ENCODE results near the gene SUSD3.
A peak's percentile ranks its signal among the peaks of the same experiment; 100 is the strongest.

The SUSD3 gene

DNA sequence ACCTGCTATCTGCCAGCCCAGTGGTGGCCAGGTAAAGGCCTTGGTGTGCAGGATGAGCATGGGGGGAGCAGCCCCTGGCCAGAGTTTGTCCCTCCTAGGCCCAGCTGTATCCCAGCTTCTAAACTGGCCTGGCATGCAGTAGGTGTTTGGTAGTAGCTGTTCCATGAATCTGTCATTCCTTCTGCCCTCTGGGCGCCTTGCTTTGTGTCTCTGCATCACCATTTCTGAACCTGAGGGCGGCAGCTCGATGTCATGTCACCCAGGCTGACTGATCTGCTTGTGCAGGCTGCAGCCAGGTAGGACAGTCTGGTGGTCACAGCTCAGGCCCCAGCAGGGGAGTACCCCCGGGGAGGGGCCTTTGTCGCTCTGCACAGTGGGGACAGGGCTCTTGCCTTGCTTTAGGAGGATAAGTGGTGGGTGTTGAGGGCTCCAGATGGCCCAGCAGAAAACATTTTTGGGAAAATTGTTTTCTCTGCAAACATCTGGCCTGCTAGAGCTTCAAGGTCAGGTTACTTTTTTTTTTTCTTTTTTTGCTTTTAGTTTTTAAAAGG lies 4.6 kb upstream of the SUSD3 start:
- peak; percentile 48 for DNase-seq

DNA sequence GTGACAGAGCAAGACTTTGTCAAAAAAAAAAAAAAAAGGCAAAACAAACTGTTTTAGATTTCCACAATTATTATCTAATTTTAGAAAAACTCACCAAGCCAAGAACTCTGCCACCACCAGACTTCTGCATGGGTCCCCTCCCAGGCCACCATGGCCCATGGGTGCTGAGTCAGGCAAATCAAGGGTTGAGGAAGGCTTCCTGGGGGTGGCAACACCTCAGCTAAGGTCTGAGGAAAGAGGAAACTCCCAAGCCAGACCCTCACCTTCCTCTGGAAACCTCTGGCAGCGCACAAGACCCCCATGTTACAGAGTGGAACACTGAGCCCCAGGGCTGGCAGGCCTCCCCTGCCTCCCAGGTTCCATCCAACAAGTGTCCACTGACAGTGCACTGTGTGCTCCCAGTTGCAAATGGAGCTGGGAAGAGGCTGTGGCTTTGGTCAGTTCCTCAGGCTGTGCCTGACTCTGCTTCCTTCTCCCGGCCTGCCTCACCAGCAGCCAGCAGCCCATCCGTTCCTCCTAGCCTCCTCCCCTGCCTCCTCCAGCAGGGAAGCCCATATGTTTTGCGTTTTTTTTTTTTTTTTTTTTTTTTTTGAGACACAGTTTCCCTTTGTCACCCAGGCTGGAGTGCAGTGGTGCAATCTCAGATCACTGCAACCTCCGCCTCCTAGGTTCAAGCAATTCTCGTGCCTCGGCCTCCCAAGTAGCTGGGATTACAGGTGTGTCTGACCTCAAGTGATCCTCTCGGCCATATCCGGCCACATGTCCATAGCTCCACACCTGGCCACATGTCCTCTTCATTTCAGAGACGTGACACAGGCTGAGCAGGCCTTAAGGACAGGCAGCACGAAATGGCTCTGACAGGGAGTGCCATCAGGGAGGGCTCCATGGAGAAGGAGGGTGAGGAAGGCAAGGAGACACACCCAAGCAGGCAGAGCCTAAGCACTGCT lies 3.5 kb upstream of the SUSD3 start:
- DNase-seq: no peak

DNA sequence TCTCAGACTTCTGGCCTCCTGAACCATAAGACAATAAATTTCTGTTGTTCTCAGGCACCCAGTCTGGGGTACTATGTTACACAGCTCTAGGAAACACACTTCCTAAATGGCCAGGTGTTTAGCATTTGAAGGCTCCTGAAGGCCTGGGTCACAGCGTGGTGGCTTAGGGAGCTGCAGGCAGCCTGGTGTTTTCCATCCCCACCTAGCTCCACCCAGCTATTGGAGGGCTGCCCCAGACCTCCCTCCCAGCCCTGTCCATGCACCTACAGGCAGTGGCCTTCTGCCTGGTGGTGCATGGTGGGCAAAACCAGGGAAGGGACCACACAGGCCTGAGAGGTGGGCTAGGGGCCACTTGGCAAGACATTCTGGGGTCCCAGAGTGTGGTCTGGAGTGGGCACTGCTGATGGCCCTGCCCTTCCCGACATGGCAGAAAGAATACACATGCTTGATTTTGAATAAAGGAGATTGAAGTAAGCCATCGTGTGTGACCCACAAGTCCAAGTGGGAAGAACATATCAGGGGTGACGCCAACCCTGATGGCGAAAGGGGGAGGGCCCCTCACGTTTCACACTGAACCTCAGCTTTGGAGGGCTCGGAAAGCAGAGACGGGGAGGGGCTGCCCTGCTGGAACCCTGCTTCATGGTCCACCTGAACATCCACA lies 1.3 kb upstream of the SUSD3 start:
- peak; percentile 22 for DNase-seq

DNA sequence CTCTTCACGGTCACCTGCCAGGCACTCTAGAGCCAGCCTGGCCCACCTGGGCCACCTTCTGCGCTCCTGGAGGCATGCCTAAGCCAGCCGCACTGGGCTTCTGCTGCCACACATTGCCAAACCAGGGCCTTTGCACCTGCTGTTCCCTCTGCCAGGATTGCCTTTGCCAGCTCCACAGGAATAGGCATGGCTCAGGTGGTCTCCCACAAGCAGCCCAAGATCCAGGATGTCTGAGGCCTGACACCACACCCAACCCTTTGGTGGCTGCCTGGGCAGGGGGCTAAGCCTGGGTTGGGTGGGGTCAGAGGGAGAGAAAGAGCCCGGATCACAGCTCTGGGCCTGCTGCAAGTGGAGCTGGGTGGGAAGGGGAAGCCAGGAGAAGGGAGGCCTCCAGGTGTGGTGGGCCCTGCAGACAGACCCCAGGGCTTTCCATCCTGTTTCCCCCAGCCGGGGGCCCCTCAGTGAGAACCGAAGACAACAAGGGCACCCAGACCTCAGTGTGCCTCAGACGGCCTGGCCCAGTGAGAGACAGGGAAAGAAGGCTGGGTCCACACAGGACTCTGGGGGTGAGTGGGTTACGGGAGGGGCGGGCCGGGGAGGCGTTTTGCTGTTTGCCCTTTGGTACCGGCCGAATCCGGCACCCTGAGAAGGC lies 672 bp upstream of the SUSD3 start:
- no peak for DNase-seq

DNA sequence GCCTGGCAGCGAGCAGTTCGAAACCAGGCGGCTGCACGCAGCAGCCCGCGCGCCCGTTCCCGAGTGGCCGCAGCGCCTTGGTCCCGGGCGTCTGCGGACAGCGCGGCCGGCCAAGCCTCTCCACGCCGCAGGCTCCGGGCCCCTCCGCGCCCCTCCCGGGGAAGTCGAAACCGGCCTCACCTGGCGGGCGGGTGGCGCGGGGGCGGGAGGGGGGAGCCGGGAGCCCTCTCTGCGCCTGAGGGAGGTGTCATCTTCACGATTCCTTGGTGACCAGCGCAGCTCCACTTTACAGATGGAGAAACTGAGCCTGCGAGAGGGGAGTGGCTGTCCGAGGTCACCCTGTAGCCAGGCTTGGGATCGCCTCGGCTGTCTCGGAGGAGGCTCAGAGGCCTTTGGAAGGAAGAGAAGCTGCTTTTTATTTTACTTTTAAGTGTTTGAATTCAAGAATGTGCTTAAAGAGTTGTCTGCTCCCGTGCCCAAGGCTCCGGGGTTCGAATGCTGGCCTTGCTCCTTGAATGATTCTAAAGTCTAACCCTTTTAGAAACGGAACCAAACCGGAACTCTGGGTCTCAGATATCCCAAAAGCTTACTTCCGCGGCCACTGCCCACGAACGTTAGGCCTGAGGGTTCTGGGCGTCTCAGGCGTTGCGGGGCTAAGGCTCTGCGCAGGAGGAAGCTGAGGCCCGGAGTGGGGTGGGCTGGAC lies 662 bp downstream of the SUSD3 start:
- peak; percentile 49 for DNase-seq

DNA sequence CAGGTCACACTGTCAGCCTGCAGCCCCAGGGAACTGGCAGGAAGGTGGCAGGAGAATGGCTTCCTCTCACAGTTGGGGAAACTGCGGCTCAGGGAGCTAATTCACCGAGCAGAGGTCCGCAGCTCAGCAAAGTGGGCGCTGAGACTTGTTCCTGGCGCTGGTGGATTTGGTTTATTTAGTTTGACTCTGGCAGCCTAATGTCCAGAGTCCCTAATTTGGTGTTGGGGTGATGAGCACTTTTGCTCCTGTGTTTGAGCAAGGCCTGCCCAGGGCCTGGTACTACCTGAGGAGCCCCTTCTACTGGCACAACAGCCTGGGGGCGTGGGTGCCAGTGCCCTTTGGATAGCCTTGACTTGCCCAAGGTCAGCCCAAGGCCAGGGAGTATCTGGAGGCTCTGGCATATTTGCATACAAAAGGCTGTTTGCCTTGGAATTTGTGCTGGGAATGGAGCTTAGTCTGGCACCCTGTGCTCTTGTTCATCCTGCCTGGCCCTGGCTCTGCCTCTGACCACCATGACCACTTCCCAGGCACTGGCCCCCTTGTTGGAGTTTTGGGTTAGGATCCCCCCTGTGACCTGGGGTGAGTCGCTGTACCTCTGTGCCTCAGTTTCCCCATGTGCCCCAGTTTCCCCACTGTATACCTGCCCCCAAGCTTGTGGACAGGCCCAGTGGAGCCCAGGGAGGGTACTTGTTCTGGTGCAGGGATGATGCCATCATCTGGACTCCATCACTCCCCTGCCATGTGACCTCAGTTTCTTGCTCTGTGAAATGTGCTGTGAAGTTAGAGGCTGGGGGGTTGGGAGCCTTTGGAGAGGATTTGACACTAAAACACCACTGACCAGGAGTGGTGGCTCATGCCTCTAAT lies 1.4 kb downstream of the SUSD3 start:
- DNase-seq: no peak

DNA sequence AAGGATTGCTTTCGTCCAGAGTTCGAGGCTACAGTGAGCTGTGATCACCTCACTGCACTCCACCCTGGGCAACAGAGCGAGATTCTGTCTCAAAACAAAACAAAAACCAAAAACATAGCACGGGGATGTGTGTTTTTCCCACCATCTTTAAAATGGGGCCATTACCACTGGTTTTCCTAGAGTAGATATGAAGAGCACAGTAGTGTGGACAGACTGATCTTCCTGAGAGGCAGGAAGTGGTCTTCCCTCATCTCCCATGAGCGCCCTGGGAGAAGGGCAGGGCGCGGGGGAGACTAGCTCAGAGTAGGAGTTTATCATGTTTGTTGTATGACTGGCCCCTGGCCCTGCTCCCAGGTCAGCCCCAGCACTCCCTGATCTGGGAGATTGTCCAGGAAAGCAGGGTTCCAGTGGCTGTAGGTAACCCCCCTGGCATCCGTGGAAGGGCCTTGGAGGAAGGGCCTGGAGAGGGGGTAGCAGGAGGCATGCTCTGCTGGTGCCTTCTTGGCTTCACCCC lies 2.3 kb downstream of the SUSD3 start:
- DNase-seq: no peak

DNA sequence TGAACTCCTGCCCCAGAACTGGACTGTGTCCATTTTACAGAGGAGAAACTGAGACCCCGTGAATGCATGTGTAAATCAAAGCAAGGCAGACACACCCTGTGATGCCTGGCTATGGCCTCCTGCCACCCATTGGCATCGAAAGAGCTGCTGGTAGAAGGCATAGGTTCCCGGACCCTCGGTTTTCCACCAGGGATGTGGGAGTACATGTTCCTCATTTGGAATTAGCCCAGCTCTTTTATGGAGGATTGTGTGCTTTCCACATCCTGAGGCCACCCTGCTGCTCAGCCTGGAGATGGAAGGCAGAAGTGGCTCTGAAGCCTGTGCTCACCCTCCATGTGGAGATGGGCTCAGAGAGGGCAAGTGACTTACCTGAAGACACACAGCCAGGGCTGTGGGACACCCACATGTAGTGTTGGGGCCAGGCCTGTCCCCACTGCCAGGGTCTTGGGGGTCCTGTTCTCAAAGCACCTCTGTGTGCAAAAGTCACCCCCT lies 2.8 kb downstream of the SUSD3 start:
- DNase-seq: no peak

DNA sequence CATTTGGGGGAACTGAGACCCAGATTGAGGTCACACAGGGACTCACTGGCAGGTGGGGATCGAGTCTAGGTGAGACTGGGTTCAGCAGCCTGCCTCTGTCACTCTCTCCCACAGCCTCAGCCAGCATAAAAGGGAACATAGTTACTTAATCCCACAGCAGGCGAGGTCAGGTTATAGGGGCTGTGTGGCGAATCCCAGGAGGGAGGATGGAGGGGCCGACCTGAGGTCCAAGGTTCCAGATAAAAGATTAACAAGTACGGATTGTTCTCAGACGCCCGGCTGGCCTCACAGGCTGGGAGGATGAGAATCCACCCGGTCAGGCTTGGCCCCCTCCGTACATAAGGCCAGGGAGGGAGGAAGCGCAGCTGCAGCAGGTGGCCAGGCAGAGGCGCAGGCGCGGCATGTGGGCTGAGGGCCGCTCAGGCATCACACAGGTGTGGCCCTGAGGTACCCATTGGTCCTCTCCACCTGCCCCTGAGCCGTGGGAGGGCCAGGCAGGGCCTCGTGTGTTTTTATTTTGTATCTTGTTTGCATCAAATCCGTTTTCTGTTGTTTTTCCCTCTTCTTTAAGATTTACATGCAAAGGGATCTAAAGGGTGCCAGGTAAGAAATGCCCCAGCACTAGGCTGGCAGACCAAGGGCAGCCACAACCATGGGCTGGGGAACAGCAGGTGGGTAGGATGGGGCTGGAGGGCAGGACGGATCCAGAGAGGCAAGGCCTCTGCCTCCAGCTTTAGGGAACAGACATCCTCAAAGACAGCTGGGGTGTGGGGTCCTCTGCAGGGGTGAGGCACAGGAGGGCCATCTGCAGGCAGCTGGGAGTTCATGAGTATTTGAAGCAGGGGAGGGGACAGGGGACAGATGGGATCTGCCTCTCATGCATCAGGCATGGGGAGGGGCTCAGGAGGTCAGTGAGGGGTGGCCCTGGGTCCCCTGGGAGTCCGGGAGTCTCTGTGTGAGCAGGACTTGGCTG lies 3.6 kb downstream of the SUSD3 start:
- DNase-seq: peak; percentile 78

DNA sequence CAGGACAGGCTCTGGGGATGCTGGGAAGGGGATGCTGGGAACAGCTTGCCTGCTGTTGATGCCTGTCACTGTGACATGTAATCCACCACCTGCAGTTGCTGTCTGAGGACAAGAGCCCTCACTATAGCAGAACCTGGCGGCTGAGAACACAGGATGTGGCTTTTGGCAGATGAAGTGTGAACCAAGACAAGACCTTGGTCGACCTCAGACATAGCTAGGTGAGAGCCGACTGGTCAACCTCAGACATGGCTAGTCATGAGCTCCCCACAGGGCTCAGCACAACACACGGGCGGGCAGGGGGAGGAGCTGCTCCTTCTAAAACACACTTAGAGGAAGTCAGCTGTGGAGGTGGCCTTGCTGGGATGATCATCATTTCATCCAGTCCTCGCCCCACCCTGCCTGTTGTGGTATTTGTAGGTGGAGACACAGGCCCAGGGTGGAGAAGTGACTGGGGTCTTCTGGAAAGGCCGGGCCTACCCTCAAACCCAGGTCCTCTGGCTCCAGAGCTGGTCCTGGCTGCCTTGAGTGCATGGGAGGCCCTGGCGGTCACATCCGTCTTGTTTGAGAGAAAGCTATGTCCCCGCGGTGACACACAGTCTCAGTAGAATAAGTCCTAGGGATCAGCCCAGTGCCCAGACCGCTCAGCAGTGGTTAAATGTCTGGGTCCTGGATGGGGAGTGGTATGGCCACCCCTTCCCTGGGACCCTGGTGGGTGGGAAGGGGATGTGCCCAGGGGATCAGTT lies 6.1 kb downstream of the SUSD3 start:
- no peak for DNase-seq

DNA sequence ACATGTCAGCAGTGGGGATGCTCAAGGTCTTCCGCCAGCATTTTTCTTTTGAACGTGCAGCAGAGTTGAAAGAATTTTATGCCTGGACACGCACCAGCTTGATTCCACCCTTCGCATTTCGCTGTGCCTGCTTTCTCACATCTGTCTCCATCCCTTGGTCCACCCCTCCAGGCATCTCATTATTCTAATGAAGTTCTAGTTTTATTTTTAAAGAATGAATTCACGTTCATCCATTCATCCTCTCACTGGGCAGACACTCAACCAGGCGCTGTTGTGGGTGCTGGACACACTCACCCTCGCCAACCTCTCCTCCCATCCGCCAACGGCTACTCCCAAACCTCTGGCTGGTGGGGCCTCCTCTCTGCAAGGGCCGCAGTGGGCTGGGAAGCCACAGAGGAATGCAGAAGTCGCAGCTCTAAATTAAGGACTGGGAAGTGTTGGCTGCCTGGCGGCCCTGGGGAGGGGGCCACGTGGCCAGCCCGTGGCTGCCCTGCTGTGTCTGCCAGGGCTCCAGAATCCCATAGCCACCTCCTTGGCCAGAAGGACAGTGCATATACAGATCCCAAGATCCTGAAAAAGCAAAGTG lies 6.7 kb downstream of the SUSD3 start:
- DNase-seq: no peak

DNA sequence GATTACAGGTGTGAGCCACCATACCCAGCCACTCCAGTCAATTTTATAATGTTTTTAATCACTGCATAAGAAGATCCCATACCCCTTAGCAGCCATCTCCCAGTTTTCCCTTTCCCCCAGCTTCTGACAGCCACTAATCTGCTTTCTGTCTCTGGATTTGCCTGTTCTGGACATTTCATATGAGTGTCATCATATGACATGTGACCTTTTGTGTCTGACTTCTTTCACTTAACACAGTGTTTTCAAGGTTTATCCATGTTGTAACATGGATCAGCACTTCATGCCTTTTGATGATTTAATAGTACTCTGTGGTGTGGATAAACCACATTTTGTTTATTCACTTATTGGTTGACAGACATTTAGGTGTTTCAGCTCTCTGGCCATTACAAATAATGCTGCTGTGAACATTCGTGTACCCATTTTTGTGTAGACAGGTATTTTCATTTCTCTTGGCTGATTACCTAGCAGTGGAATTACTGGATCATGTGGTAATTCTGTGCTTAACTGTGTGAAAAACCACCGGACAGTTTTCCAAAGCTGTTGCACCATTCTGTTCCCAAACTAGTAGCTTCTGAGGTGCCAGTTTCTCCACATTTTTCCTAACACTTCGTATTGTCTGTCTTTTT lies 8.6 kb downstream of the SUSD3 start:
- no peak for DNase-seq

DNA sequence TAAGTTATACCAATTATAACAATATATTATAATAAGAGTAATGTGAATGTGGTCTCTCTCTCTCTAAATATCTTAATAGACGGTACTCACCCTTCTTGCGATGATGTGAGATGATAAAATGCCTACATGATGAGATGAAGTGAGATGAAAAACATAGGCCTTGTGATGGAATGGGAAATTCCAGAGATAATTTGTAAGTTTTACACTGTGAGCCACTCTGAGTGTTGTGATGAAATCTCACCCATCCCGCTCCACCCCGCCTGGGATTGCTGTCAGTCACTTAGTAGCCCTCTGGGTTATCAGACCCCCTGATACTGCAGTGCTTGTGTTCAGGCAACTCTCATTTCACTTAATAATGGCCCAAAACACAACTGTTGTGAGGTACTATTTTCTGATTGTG lies 10.5 kb downstream of the SUSD3 start:
- DNase-seq: no peak

DNA sequence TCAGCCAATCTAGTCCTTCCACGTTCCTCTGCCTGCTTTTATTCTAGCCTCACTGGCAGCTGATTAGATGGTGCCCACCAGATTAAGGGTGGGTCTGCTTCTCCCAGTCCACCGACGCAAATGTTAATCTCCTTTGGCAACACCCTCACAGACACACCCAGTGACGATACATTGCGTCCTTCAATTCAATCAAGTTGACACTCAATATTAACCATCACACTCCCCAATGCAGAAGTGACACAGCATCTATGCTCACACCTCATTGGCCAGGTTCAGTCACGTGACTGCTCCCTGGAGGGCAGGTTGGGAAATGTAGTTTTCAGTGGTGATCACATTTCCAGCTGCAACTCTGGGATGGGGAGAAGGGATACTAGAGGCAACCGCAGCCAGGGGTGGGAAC lies 13.0 kb downstream of the SUSD3 start:
- DNase-seq: peak; percentile 37

DNA sequence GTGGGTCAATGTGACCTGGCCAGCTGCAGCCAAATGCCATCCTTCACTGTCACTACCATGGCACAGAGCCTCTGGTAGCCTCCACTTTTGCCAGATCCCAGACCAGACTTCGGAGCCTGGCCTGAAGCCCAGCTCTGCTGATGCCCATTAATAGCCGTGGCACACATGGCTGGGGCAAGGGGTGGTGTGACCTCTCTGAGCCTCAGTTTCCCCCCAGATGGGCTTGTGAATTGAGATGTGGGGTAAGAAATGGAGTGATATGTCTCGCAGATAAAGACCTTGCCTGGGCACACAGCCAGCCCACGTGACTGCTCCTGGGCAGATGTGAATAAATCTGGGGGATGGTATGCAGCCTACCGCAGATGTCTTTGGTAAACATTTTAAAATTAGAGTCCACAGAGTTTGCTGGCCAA lies 13.9 kb downstream of the SUSD3 start:
- peak; percentile 76 for DNase-seq

DNA sequence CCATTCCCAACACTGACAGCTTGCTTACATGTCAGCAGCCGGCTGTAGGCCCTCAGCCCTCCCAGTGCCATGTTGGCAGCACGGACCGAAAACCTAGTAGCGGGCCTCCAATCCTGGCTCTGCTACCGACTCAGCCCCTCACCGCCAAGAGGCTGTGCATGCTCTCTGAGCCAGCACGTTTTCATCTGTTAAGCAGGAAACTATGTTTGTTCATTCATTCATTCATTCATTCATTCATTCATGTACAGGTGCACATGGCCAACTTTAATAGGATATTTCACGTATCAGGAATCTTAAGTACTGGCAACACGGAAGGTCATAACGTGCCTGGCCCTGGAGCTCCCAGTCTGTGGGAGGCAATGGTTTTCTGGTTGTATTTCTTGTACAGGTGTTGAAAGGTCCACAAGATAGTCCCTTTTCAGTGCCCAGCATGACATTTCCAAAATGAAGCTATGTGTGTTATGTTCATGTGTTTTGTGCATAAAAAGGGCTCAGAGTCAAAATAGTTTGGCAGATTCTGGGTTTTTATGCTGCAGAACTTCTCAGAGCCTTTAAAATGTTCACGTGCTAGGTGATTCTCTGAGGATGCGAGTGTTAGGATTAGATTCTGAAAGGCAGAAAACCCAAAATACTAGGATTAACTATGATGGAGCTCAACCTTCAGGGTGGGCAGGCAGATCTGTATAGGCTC lies 17.7 kb downstream of the SUSD3 start:
- DNase-seq: no peak

DNA sequence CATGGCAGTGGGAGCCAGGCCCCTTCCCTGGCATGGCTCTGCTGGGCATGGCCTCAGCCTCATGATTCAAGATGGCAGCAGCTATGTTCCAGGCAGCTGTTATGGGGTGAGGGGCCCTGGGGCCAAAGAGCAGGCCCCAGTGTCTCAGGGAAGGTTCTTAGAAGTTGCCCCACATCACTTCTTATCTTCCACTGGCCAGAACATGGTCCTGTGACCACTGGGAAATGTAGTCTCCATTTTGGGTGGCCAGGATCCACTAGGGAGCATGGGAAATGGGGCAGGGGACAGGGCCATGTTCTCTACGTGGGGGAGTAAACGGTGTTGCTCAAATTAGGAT lies 18.3 kb downstream of the SUSD3 start:
- no peak for DNase-seq

DNA sequence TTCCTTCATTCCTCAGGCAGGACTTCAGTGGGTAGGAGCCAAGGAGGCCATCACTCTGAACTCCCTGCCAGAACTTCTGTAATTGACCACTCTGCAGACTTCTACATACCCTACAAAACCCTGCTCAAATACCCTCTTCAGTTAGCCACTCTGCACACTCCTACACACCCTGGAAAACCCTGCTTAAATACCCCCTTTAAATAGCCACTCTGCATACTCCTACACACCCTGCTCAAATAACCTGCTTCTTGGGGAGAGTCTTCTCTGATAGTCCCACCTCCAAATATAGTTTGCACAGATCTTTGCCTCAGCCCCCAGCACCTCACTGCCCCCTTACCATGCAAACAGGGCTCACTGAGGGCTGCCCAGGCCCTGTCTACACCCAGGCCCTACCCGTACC lies 18.9 kb downstream of the SUSD3 start:
- DNase-seq: no peak
